Measurements from ENCODE around the gene CTBS.

DNA sequence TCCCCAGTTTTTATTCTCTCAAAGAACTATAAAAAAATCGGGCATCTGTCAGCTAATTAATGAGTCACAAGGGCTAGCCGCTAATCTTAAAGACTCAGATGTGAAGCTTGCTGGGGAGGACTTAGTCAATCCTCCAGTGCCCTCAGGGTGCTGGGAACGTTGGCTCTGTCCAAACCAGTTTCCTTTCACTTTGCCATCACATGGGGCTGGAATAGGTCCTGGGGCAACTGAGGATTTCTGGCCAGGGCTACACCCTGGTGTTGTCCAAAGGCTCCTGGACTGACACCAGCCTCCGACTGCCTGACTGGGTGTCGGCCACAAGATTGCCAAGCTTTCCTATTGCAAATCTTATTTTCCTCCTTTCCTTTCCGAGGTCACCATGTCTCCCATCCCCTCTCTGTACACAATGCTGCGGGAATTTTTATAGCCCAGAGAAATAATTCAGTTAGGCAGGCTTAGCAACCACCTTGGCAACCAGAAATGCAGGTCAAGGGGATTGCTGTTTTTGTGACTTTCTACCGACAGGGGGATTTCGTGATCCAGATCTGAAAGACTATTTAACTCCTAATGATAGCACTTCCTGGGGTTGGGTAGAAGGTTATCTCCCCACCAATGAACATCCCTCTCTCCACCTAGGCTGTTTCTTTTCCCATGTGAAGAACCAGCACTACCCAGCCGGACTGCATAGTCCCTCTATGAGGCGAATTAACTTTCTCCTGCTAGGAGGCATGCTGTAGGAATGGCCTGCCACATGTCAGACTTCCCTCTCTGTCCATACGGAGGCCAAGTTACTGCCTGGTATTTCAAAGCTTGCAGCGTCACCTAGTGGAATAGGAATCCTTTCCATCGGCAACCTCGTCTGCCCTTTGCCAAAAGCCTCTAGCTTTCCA is 29.9 kb upstream of the CTBS start:
- TF ChIP-seq CTCF (IDR thresholded peaks at IDR 0.05) (no peak; the same call in 1 of the 2 replicates), ZFX (IDR thresholded peaks at IDR 0.05; ENCODE audit: borderline replicate concordance) (no peak)
